Thyroid gland (tissue), 4 donors: Measurements from ENCODE around the gene XRCC3. TPM values are rescaled to one million over a fixed set of nuclear protein-coding genes. Genes with fewer than 3 reads are reported as not detected.
A peak's percentile ranks its signal among the peaks of the same experiment; 100 is the strongest.

Experiments used
- DNase-seq, 2 donors: peaks; one replicate each; pipeline ENCODE4 v3.0.0-alpha.2; 2019
- H3K27ac ChIP-seq, 3 donors: fragments of 200-600 bp; sonication (generic); 1 replicate in 2 of 3; 2 replicates in 1 of 3; pipeline ENCODE4 v1.5.1; 2016 to 2019; ENCODE audit warnings: mild to moderate bottlenecking in 1 of 3, moderate library complexity in 1 of 3
- H3K27me3 ChIP-seq: fragments of 200-600 bp; sonication (generic); one replicate; pipeline ENCODE4 v1.5.1; 2019
- H3K36me3 ChIP-seq, 2 donors: fragments of 200-600 bp; sonication (generic); one replicate each; pipeline ENCODE4 v1.5.1; 2016 to 2019
- H3K4me1 ChIP-seq, 2 donors: fragments of 200-600 bp; sonication (generic); one replicate each; pipeline ENCODE4 v1.5.1; 2017 to 2019
- H3K4me3 ChIP-seq, 3 donors: fragments of 200-600 bp; sonication (generic); replicated peaks in 1 of 3; 1 replicate in 2 of 3; 2 replicates in 1 of 3; pipeline ENCODE4 v1.5.1; 2016; ENCODE audit warnings: mild to moderate bottlenecking in 1 of 3
- H3K9me3 ChIP-seq: fragments of 200-600 bp; sonication (generic); one replicate; pipeline ENCODE4 v1.5.1; 2017
- POLR2A ChIP-seq, 2 donors: fragments of 450-650 bp; IDR thresholded peaks; one replicate each; pipeline ENCODE4 v1.6.1; 2017; ENCODE audit warnings: antibody characterized with exemption in 2 of 2, mild to moderate bottlenecking in 2 of 2, moderate library complexity in 1 of 2
- WGBS, 2 donors: methylation state at CpG; one replicate each; pipeline ENCODE4 v1.1.5; 2017; 5-methylcytosine and 5-hydroxymethylcytosine counted together
- intact Hi-C: fragments of 100-400 bp; cut with DNase I; formaldehyde crosslinking; loops from one replicate; pipeline ENCODE4 v1.15.1; 2023
- small RNA-seq: library from RNA; depleted of rRNA; stranded (forward); fragments of <200 nt; gene quantifications from one replicate; pipeline ENCODE3, GENCODE V24; 2016
- total RNA-seq, 4 donors: library from RNA; depleted of rRNA; stranded (reverse); fragments of >200 nt; gene quantifications; one replicate each; pipeline ENCODE4 v1.2.3, GENCODE V29; 2016
- TF ChIP-seq, protein P1 (sequence below), 6 experiments: fragments of 200-600 bp in 3 of 6; fragments of 450-650 bp in 3 of 6; sonication (generic) in 3 of 6; IDR thresholded peaks; one replicate each; pipeline ENCODE4 v1.5.1; 2016 to 2019; ENCODE audit warnings: antibody characterized with exemption in 6 of 6, mild to moderate bottlenecking in 2 of 6, inconsistent platforms in 1 of 6, moderate library complexity in 1 of 6

Gene XRCC3
- total RNA-seq, 4 donors from 2014 or later = 3.3 to 15.7 (median 7.9) TPM

- H3K4me3 ChIP-seq = no peak overlapping the region
- no peaks in the 10 kb centered on the region for H3K9me3 ChIP-seq
- H3K4me1 ChIP-seq = peaks cover 25 to 32% of the 10 kb centered on the region in 2 donors
- 83 to 87% methylated on average over 3 of the region's 3 CpGs for WGBS, 2 donors
- peak overlapping the region; percentile 21 to 41 (median 41) for H3K27ac ChIP-seq
- TF ChIP-seq POLR2A (IDR thresholded peaks at IDR 0.05) = no peak
- TF ChIP-seq, protein P1, sequence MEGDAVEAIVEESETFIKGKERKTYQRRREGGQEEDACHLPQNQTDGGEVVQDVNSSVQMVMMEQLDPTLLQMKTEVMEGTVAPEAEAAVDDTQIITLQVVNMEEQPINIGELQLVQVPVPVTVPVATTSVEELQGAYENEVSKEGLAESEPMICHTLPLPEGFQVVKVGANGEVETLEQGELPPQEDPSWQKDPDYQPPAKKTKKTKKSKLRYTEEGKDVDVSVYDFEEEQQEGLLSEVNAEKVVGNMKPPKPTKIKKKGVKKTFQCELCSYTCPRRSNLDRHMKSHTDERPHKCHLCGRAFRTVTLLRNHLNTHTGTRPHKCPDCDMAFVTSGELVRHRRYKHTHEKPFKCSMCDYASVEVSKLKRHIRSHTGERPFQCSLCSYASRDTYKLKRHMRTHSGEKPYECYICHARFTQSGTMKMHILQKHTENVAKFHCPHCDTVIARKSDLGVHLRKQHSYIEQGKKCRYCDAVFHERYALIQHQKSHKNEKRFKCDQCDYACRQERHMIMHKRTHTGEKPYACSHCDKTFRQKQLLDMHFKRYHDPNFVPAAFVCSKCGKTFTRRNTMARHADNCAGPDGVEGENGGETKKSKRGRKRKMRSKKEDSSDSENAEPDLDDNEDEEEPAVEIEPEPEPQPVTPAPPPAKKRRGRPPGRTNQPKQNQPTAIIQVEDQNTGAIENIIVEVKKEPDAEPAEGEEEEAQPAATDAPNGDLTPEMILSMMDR (IDR thresholded peaks at IDR 0.05) = no peak
- DNase-seq = peak in 1 of 2 donors; percentile 11
- peaks cover 26 to 30% of the 10 kb centered on the region in 2 donors for H3K36me3 ChIP-seq
- intact Hi-C loops = no loop called here
- no peaks in the 10 kb centered on the region for H3K27me3 ChIP-seq
These were observed 62.4 kb downstream of the XRCC3 start for GRCh38 chr14:103652806-103653205.

- H3K27ac ChIP-seq = peak overlapping the region in 1 of 3 donors; percentile 15
- intact Hi-C loops = no loop called here
- no peaks in the 10 kb centered on the region for H3K9me3 ChIP-seq
- no peak overlapping the region for H3K4me3 ChIP-seq
- no peak for TF ChIP-seq POLR2A (IDR thresholded peaks at IDR 0.05)
- TF ChIP-seq, protein P1 (IDR thresholded peaks at IDR 0.05) = no peak
- H3K27me3 ChIP-seq = no peaks in the 10 kb centered on the region
- WGBS, 2 donors = 69 to 83% methylated on average over 7 of the region's 7 CpGs
- H3K4me1 ChIP-seq = peaks cover 25 to 34% of the 10 kb centered on the region in 2 donors
- H3K36me3 ChIP-seq = peaks cover 15 to 18% of the 10 kb centered on the region in 2 donors
- DNase-seq = no peak
These were observed 63.7 kb downstream of the XRCC3 start for GRCh38 chr14:103651585-103651984.

DNA sequence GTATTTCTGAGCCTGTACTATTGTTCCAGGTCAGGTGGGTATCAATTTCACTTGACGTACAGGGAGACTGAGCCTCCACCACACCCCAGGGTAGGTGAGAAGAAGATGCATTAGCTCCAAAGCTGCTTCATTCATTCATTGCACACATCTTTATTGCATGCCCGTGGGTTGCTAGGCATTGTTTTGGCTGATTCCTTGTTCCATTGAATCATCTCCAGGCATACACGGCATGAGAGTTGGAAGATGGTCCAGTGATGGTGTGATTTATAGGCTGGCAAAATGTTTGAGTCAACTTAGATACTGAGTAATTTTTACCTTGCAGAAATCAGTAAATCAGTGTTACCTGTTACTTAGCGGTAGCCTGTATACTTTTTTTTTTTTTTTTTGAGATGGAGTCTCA is 65.0 kb downstream of the XRCC3 start:
- no peak for TF ChIP-seq POLR2A (IDR thresholded peaks at IDR 0.05)
- TF ChIP-seq, protein P1 (IDR thresholded peaks at IDR 0.05) = no peak
- intact Hi-C loops = no loop called here
- H3K27ac ChIP-seq = no peak overlapping the region
- no peaks in the 10 kb centered on the region for H3K27me3 ChIP-seq
- no peak for DNase-seq
- 83 to 90% methylated on average over 4 of the region's 4 CpGs for WGBS, 2 donors
- peaks cover 34 to 47% of the 10 kb centered on the region in 2 donors for H3K4me1 ChIP-seq
- no peaks in the 10 kb centered on the region for H3K9me3 ChIP-seq
- H3K36me3 ChIP-seq = peaks cover 2 to 7% of the 10 kb centered on the region in 2 donors
- H3K4me3 ChIP-seq = no peak overlapping the region

- Histone ChIP-seq H3K4me3 (no peak overlapping the region), H3K27ac (no peak overlapping the region), H3K27me3 (no peaks in the 10 kb centered on the region), H3K4me1 (peaks cover 34 to 46% of the 10 kb centered on the region in 2 donors), H3K36me3 (no peaks in the 10 kb centered on the region), H3K9me3 (no peaks in the 10 kb centered on the region)
- intact Hi-C loops = no loop called here
- no peak for TF ChIP-seq POLR2A (IDR thresholded peaks at IDR 0.05)
- TF ChIP-seq, protein P1 (IDR thresholded peaks at IDR 0.05) = no peak
- WGBS, 2 donors = 95 to 97% methylated on average over 3 of the region's 3 CpGs
- no peak for DNase-seq
These were observed 66.2 kb downstream of the XRCC3 start for GRCh38 chr14:103649001-103649400.

Small RNA genes within 50 kb of the gene (small RNA-seq; reads per million reads assigned to genes)
- not detected for gene RF00019

Other genes with a start within 250 kb of the XRCC3 start
- gene CKB, start 192.6 kb downstream of the XRCC3 start, total RNA-seq = 100 to 1,000 TPM; 190 to 373 (median 266) TPM
- gene TRMT61A, start 186.3 kb downstream of the XRCC3 start, total RNA-seq = 10 to 100 TPM; 14.9 to 24.4 (median 21.3) TPM
- 10 to 100 TPM; 39.4 to 77.5 (median 44.4) TPM for gene BAG5, start 152.8 kb downstream of the XRCC3 start, total RNA-seq
- gene COA8, start 152.5 kb downstream of the XRCC3 start, total RNA-seq = 10 to 100 TPM; 25.9 to 50.4 (median 33.6) TPM
- 100 to 1,000 TPM; 236 to 340 (median 281) TPM for gene KLC1, start 86.2 kb downstream of the XRCC3 start, total RNA-seq
- gene ZFYVE21, start 359 bp upstream of the XRCC3 start, total RNA-seq = 100 to 1,000 TPM; 113 to 167 (median 131) TPM
- 100 to 1,000 TPM in 1 of 4 donors, 10 to 100 TPM in 3; 77.0 to 131 (median 81.8) TPM for gene PPP1R13B, start 132.1 kb upstream of the XRCC3 start, total RNA-seq
- 10 to 100 TPM; 27.4 to 85.1 (median 50.0) TPM for gene TDRD9, start 213.0 kb upstream of the XRCC3 start, total RNA-seq
- not detected for gene RD3L, start 227.1 kb upstream of the XRCC3 start, total RNA-seq